Colonic mucosa (tissue), 4 donors: ENCODE measurements around the gene CGRRF1. TPM values are rescaled to one million over a fixed set of nuclear protein-coding genes. Genes with fewer than 3 reads are reported as not detected.

Experiments
- DNase-seq: peaks from one replicate; pipeline ENCODE4 v3.0.0-alpha.2; 2020
- H3K27ac ChIP-seq: fragments of 200-600 bp; one replicate; pipeline ENCODE4 v1.8.0; 2021
- H3K27me3 ChIP-seq: fragments of 200-600 bp; one replicate; pipeline ENCODE4 v1.8.0; 2021
- H3K36me3 ChIP-seq: fragments of 200-600 bp; one replicate; pipeline ENCODE4 v1.8.0; 2021
- H3K4me1 ChIP-seq: fragments of 200-600 bp; one replicate; pipeline ENCODE4 v1.8.0; 2021; ENCODE audit warnings: mild to moderate bottlenecking
- H3K4me3 ChIP-seq: fragments of 200-600 bp; one replicate; pipeline ENCODE4 v1.8.0; 2021
- H3K9ac ChIP-seq, 2 donors: one replicate each; pipeline ENCODE4 v1.7.0; 2013; ENCODE audit warnings: control low read depth in 2 of 2, low read depth in 2 of 2, low read length in 2 of 2
- H3K9me3 ChIP-seq: fragments of 200-600 bp; one replicate; pipeline ENCODE4 v1.8.0; 2021
- intact Hi-C: fragments of 100-400 bp; cut with DNase I; formaldehyde crosslinking; loops from one replicate; pipeline ENCODE4 v1.14.1; 2022
- total RNA-seq, 2 donors: library from RNA; stranded (reverse); fragmentation: NEBNext Ultra II Directional in 1 of 2; extraction: Animal tissue kit (Norgen Biotek cat#: 25700) in 1 of 2; gene quantifications; one replicate each; pipeline ENCODE4 v1.2.1, GENCODE V29; 2021
- TF ChIP-seq, protein P1 (sequence below): fragments of 200-600 bp; IDR thresholded peaks from one replicate; pipeline ENCODE4 v1.8.0; 2022; ENCODE audit warnings: antibody characterized with exemption, mild to moderate bottlenecking
- donor health status: healthy.
- donor health status: DM: no; HTN: no; CAD: no.
- donor health status: DM: no; HTN: no; CAD: no.

The CGRRF1 gene
- total RNA-seq, 2 donors from 2014 or later, result 13.2 to 21.3 TPM

- H3K4me3 ChIP-seq, result no peak overlapping the region
- no peaks in the 10 kb centered on the region for H3K9me3 ChIP-seq
- H3K27ac ChIP-seq, result no peak overlapping the region
- H3K4me1 ChIP-seq, result no peaks in the 10 kb centered on the region
- intact Hi-C loops, result no loop called here
- H3K36me3 ChIP-seq, result no peaks in the 10 kb centered on the region
- DNase-seq, result no peak
- TF ChIP-seq, protein P1, sequence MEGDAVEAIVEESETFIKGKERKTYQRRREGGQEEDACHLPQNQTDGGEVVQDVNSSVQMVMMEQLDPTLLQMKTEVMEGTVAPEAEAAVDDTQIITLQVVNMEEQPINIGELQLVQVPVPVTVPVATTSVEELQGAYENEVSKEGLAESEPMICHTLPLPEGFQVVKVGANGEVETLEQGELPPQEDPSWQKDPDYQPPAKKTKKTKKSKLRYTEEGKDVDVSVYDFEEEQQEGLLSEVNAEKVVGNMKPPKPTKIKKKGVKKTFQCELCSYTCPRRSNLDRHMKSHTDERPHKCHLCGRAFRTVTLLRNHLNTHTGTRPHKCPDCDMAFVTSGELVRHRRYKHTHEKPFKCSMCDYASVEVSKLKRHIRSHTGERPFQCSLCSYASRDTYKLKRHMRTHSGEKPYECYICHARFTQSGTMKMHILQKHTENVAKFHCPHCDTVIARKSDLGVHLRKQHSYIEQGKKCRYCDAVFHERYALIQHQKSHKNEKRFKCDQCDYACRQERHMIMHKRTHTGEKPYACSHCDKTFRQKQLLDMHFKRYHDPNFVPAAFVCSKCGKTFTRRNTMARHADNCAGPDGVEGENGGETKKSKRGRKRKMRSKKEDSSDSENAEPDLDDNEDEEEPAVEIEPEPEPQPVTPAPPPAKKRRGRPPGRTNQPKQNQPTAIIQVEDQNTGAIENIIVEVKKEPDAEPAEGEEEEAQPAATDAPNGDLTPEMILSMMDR, result no peak
- H3K27me3 ChIP-seq, result no peaks in the 10 kb centered on the region
- H3K9ac ChIP-seq, result no peak overlapping the region
These were observed 45.9 kb downstream of the CGRRF1 start for GRCh38 chr14:54555651-54556050.

- intact Hi-C loops, result no loop called here
- no peak overlapping the region for H3K9ac ChIP-seq
- TF ChIP-seq, protein P1, result no peak
- H3K4me1 ChIP-seq, result no peaks in the 10 kb centered on the region
- DNase-seq, result no peak
- no peaks in the 10 kb centered on the region for H3K27me3 ChIP-seq
- H3K4me3 ChIP-seq, result no peak overlapping the region
- H3K36me3 ChIP-seq, result no peaks in the 10 kb centered on the region
- H3K27ac ChIP-seq, result no peak overlapping the region
- H3K9me3 ChIP-seq, result no peaks in the 10 kb centered on the region
These were observed 46.8 kb downstream of the CGRRF1 start for GRCh38 chr14:54556535-54556934.

DNA sequence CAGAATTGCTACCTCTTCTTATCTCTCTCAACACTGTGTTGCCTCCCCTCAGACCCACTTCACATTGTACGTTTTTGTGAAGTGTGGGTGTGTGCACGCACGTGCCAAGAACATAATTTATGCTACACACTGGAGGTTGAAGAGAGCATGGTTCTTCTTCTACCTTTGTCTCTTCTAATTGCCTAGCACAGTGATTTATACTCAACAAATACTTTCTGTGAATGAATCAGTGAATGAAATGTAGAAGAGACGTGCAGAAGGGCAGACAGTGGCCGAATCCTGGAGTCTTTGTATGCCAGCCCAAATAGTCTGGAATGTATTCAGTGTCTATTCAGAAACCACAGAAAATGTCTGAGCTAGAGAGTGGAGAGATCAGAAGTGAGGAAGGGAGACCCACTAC is 52.6 kb downstream of the CGRRF1 start:
- Histone ChIP-seq H3K9ac (no peak overlapping the region), H3K9me3 (no peaks in the 10 kb centered on the region), H3K27ac (no peak overlapping the region), H3K4me1 (peaks cover 5% of the 10 kb centered on the region), H3K27me3 (no peaks in the 10 kb centered on the region), H3K36me3 (no peaks in the 10 kb centered on the region), H3K4me3 (no peak overlapping the region)
- TF ChIP-seq, protein P1, result no peak
- no peak for DNase-seq
- intact Hi-C loops, result loop anchor here (5.0 to 10.0 kb wide), 3 partner anchors 130 to 342 kb away; partner anchors contain the start of gene GCH1

DNA sequence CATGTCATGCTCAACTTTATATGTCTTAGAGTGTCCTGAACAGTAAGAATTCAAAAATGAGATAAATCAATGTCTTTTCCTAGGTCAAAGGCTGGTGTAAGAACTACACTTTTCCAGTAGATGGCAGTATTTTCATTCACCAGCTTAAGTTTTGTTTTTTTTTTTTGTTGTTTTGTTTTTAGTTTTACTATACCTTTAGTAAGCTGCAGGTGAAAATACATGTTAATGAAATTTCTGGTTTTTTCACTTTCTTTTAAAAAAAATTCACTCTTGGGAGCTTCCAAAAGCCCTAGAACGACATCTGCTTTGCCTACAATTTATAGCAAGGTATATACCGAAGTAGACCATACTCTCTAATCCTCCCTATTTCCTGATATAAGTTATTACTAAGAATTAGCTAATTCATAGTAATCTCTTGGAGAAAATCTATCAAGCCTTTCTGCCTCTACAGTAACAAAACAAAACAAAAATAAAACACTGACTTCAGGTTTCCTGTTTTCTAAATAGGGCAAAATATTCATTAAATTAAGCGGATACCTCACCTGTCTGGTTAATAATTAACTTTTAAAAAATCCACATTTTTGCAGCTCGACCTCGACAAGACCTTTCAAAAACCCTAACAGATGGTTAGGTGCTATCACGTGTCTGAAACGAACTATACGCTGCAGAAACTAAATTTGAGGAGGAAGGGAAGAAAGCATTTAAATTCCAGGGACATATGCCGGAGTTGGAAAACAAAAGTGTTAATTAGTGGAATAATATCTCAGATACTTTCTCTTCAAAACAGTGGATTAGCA is 54.6 kb downstream of the CGRRF1 start:
- Histone ChIP-seq H3K27ac (peak overlapping the region; percentile 99), H3K4me3 (peak overlapping the region; percentile 60), H3K9me3 (no peaks in the 10 kb centered on the region), H3K9ac (peak overlapping the region in 1 of 2 donors; percentile 94), H3K4me1 (peaks cover 5% of the 10 kb centered on the region), H3K27me3 (no peaks in the 10 kb centered on the region), H3K36me3 (no peaks in the 10 kb centered on the region)
- intact Hi-C loops, result loop anchor here (2.0 to 10.0 kb wide), 4 partner anchors 128 to 341 kb away; partner anchors contain the start of gene GCH1
- TF ChIP-seq, protein P1, result peak; percentile 91
- no peak for DNase-seq

- intact Hi-C loops, result loop anchor here (2.0 to 10.0 kb wide), 4 partner anchors 127 to 340 kb away; partner anchors contain the start of gene GCH1
- TF ChIP-seq, protein P1, result no peak
- Histone ChIP-seq H3K9ac (peak overlapping the region; percentile 94 to 98), H3K4me1 (peaks cover 5% of the 10 kb centered on the region), H3K36me3 (no peaks in the 10 kb centered on the region), H3K4me3 (peak overlapping the region; percentile 60), H3K27me3 (no peaks in the 10 kb centered on the region), H3K9me3 (no peaks in the 10 kb centered on the region), H3K27ac (peak overlapping the region; percentile 99)
- DNase-seq, result peak; percentile 89
These were observed 55.4 kb downstream of the CGRRF1 start for GRCh38 chr14:54564868-54565784.
